Measurements from ENCODE around the gene TAS2R60.

DNA sequence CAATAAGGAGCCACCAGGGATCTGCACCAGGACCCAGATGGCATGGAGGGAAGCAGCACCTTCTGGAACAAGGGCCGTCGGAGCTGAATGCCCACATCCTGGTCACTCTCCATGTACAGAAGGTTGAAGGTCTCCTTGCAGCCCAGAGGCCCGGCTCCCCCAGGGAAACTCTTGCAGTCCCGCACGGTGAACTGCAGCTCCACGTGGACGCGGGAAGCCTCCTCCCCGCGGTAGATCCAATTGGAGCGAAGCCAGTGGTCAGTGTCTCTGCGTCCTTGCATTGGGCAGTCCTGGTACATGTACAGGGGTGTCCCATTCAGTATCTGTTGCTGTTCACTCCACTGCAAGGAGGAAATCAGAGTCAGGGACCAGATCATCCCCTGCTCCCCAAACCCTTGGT, 42.0 kb upstream of the TAS2R60 start:
- TF ChIP-seq, protein P1, sequence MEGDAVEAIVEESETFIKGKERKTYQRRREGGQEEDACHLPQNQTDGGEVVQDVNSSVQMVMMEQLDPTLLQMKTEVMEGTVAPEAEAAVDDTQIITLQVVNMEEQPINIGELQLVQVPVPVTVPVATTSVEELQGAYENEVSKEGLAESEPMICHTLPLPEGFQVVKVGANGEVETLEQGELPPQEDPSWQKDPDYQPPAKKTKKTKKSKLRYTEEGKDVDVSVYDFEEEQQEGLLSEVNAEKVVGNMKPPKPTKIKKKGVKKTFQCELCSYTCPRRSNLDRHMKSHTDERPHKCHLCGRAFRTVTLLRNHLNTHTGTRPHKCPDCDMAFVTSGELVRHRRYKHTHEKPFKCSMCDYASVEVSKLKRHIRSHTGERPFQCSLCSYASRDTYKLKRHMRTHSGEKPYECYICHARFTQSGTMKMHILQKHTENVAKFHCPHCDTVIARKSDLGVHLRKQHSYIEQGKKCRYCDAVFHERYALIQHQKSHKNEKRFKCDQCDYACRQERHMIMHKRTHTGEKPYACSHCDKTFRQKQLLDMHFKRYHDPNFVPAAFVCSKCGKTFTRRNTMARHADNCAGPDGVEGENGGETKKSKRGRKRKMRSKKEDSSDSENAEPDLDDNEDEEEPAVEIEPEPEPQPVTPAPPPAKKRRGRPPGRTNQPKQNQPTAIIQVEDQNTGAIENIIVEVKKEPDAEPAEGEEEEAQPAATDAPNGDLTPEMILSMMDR (IDR thresholded peaks at IDR 0.05; ENCODE audit: low read depth, low read length, missing input control), result no peak
- TF ChIP-seq RXRA (IDR thresholded peaks at IDR 0.05) (no peak), FOXA2 (IDR thresholded peaks at IDR 0.05) (no peak)
- TF ChIP-seq, protein P2, sequence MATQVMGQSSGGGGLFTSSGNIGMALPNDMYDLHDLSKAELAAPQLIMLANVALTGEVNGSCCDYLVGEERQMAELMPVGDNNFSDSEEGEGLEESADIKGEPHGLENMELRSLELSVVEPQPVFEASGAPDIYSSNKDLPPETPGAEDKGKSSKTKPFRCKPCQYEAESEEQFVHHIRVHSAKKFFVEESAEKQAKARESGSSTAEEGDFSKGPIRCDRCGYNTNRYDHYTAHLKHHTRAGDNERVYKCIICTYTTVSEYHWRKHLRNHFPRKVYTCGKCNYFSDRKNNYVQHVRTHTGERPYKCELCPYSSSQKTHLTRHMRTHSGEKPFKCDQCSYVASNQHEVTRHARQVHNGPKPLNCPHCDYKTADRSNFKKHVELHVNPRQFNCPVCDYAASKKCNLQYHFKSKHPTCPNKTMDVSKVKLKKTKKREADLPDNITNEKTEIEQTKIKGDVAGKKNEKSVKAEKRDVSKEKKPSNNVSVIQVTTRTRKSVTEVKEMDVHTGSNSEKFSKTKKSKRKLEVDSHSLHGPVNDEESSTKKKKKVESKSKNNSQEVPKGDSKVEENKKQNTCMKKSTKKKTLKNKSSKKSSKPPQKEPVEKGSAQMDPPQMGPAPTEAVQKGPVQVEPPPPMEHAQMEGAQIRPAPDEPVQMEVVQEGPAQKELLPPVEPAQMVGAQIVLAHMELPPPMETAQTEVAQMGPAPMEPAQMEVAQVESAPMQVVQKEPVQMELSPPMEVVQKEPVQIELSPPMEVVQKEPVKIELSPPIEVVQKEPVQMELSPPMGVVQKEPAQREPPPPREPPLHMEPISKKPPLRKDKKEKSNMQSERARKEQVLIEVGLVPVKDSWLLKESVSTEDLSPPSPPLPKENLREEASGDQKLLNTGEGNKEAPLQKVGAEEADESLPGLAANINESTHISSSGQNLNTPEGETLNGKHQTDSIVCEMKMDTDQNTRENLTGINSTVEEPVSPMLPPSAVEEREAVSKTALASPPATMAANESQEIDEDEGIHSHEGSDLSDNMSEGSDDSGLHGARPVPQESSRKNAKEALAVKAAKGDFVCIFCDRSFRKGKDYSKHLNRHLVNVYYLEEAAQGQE (IDR thresholded peaks at IDR 0.05), result no peak

Measured in liver (tissue), 3 donors.